ENCODE results near the gene TNFAIP8.

The TNFAIP8 gene

GRCh38 chr5:119329666-119330065 is 26.2 kb upstream of the TNFAIP8 start:
- peaks cover 1% of the 10 kb centered on the region for H3K79me2 ChIP-seq (ENCODE audit: control insufficient read depth, insufficient read depth, low read length, poor library complexity)
- H3K79me1 ChIP-seq (ENCODE audit: low read length), result peaks cover 5% of the 10 kb centered on the region
- no peak overlapping the region for H2BK5ac ChIP-seq (ENCODE audit: low read depth, low read length, poor library complexity)
- H3K27ac ChIP-seq (ENCODE audit: low read depth, low read length), result no peak overlapping the region
- no peak overlapping the region for H3K4me2 ChIP-seq (ENCODE audit: low read length)
- H2BK12ac ChIP-seq (ENCODE audit: low read length), result no peak overlapping the region
- H4K12ac ChIP-seq (ENCODE audit: low read depth, low read length), result no peak overlapping the region
- no peak overlapping the region for H3K23ac ChIP-seq (ENCODE audit: low read length)
- H3K9ac ChIP-seq (ENCODE audit: low read length), result no peak overlapping the region
- H2BK120ac ChIP-seq (ENCODE audit: insufficient read depth, low read length, poor library complexity), result no peak overlapping the region
- no peak overlapping the region for H3K14ac ChIP-seq (ENCODE audit: low read length)
- no peaks in the 10 kb centered on the region for H3K9me3 ChIP-seq (ENCODE audit: insufficient read depth, low read depth, low read length)
- H3K4ac ChIP-seq (ENCODE audit: low read depth, low read length), result no peak overlapping the region
- H3K4me3 ChIP-seq (ENCODE audit: low read depth, low read length), result no peak overlapping the region
- no CpG with 5 or more reads among the region's 6 CpGs for WGBS (ENCODE audit: extremely low coverage, insufficient coverage, insufficient read length)
- DNase-seq, result peak in 1 of 2 donors; percentile 33
- H4K91ac ChIP-seq (ENCODE audit: low read depth, low read length), result no peak overlapping the region
- peaks cover 15 to 18% of the 10 kb centered on the region in 2 experiments for H3K4me1 ChIP-seq (ENCODE audit: control insufficient read depth in 1 of 2, insufficient read depth in 2 of 2, low read length in 2 of 2)
- no peaks in the 10 kb centered on the region for H3K27me3 ChIP-seq (ENCODE audit: insufficient read depth, low read length)
- H3K18ac ChIP-seq (ENCODE audit: low read length), result no peak overlapping the region
- no peak overlapping the region for H2AK5ac ChIP-seq (ENCODE audit: low read length)
- H3K36me3 ChIP-seq (ENCODE audit: control insufficient read depth in 1 of 2, insufficient read depth in 2 of 2, low read length in 2 of 2), result no peaks in the 10 kb centered on the region
- H4K8ac ChIP-seq (ENCODE audit: low read depth, low read length), result no peak overlapping the region
- H2AFZ ChIP-seq (ENCODE audit: insufficient read depth, low read length, poor library complexity), result no peak overlapping the region

- no peak overlapping the region for H4K12ac ChIP-seq (ENCODE audit: low read depth, low read length)
- H3K79me1 ChIP-seq (ENCODE audit: low read length), result peaks cover 5% of the 10 kb centered on the region
- no peak overlapping the region for H2BK120ac ChIP-seq (ENCODE audit: insufficient read depth, low read length, poor library complexity)
- H3K4me3 ChIP-seq (ENCODE audit: low read depth, low read length), result no peak overlapping the region
- H4K8ac ChIP-seq (ENCODE audit: low read depth, low read length), result no peak overlapping the region
- H3K27me3 ChIP-seq (ENCODE audit: insufficient read depth, low read length), result no peaks in the 10 kb centered on the region
- no peaks in the 10 kb centered on the region for H3K9me3 ChIP-seq (ENCODE audit: insufficient read depth, low read depth, low read length)
- no peak overlapping the region for H3K14ac ChIP-seq (ENCODE audit: low read length)
- H3K9ac ChIP-seq (ENCODE audit: low read length), result no peak overlapping the region
- WGBS (ENCODE audit: extremely low coverage, insufficient coverage, insufficient read length), result no CpG with 5 or more reads among the region's 9 CpGs
- H4K91ac ChIP-seq (ENCODE audit: low read depth, low read length), result no peak overlapping the region
- no peak overlapping the region for H3K4ac ChIP-seq (ENCODE audit: low read depth, low read length)
- H2BK12ac ChIP-seq (ENCODE audit: low read length), result no peak overlapping the region
- DNase-seq, result peak; percentile 40 to 47
- H3K79me2 ChIP-seq (ENCODE audit: control insufficient read depth, insufficient read depth, low read length, poor library complexity), result peaks cover 1% of the 10 kb centered on the region
- H3K36me3 ChIP-seq (ENCODE audit: control insufficient read depth in 1 of 2, insufficient read depth in 2 of 2, low read length in 2 of 2), result no peaks in the 10 kb centered on the region
- H3K18ac ChIP-seq (ENCODE audit: low read length), result no peak overlapping the region
- H3K23ac ChIP-seq (ENCODE audit: low read length), result peak overlapping the region; percentile 41
- H3K4me2 ChIP-seq (ENCODE audit: low read length), result no peak overlapping the region
- H2BK5ac ChIP-seq (ENCODE audit: low read depth, low read length, poor library complexity), result no peak overlapping the region
- no peak overlapping the region for H2AK5ac ChIP-seq (ENCODE audit: low read length)
- H2AFZ ChIP-seq (ENCODE audit: insufficient read depth, low read length, poor library complexity), result no peak overlapping the region
- H3K4me1 ChIP-seq (ENCODE audit: control insufficient read depth in 1 of 2, insufficient read depth in 2 of 2, low read length in 2 of 2), result peaks cover 17 to 21% of the 10 kb centered on the region in 2 experiments
- no peak overlapping the region for H3K27ac ChIP-seq (ENCODE audit: low read depth, low read length)
Measured at GRCh38 chr5:119330367-119331183, 25.2 kb upstream of the TNFAIP8 start.

- no peak for DNase-seq
- Histone ChIP-seq H4K91ac (ENCODE audit: low read depth, low read length) (no peak overlapping the region), H2BK120ac (ENCODE audit: insufficient read depth, low read length, poor library complexity) (peak overlapping the region; percentile 5), H2AK5ac (ENCODE audit: low read length) (no peak overlapping the region), H3K27me3 (ENCODE audit: insufficient read depth, low read length) (no peaks in the 10 kb centered on the region), H2BK5ac (ENCODE audit: low read depth, low read length, poor library complexity) (peak overlapping the region; percentile 6), H3K4ac (ENCODE audit: low read depth, low read length) (no peak overlapping the region), H3K4me3 (ENCODE audit: low read depth, low read length) (no peak overlapping the region), H2BK12ac (ENCODE audit: low read length) (peak overlapping the region; percentile 40), H3K9me3 (ENCODE audit: insufficient read depth, low read depth, low read length) (no peaks in the 10 kb centered on the region), H3K4me1 (ENCODE audit: control insufficient read depth in 1 of 2, insufficient read depth in 2 of 2, low read length in 2 of 2) (peaks cover 14 to 20% of the 10 kb centered on the region in 2 experiments), H4K8ac (ENCODE audit: low read depth, low read length) (peak overlapping the region; percentile 34), H3K36me3 (ENCODE audit: control insufficient read depth in 1 of 2, insufficient read depth in 2 of 2, low read length in 2 of 2) (no peaks in the 10 kb centered on the region), H3K23ac (ENCODE audit: low read length) (no peak overlapping the region), H3K14ac (ENCODE audit: low read length) (no peak overlapping the region), H3K4me2 (ENCODE audit: low read length) (no peak overlapping the region), H3K27ac (ENCODE audit: low read depth, low read length) (no peak overlapping the region), H3K9ac (ENCODE audit: low read length) (no peak overlapping the region), H3K79me1 (ENCODE audit: low read length) (peaks cover 5% of the 10 kb centered on the region), H3K18ac (ENCODE audit: low read length) (peak overlapping the region; percentile 52), H4K12ac (ENCODE audit: low read depth, low read length) (no peak overlapping the region), H2AFZ (ENCODE audit: insufficient read depth, low read length, poor library complexity) (no peak overlapping the region), H3K79me2 (ENCODE audit: control insufficient read depth, insufficient read depth, low read length, poor library complexity) (peaks cover 1% of the 10 kb centered on the region)
- WGBS (ENCODE audit: extremely low coverage, insufficient coverage, insufficient read length), result no CpG with 5 or more reads among the region's 3 CpGs
Measured at GRCh38 chr5:119331566-119332095, 24.2 kb upstream of the TNFAIP8 start.

GRCh38 chr5:119332208-119332607 is 23.6 kb upstream of the TNFAIP8 start:
- H3K9me3 ChIP-seq (ENCODE audit: insufficient read depth, low read depth, low read length), result no peaks in the 10 kb centered on the region

More at GRCh38 chr5:119332208-119332607, 23.6 kb upstream of the TNFAIP8 start:
- WGBS (ENCODE audit: extremely low coverage, insufficient coverage, insufficient read length), result no CpG with 5 or more reads among the region's 4 CpGs
- no peak overlapping the region for H3K23ac ChIP-seq (ENCODE audit: low read length)
- no peak overlapping the region for H3K4ac ChIP-seq (ENCODE audit: low read depth, low read length)
- H4K12ac ChIP-seq (ENCODE audit: low read depth, low read length), result no peak overlapping the region
- no peak overlapping the region for H3K27ac ChIP-seq (ENCODE audit: low read depth, low read length)
- H2AFZ ChIP-seq (ENCODE audit: insufficient read depth, low read length, poor library complexity), result no peak overlapping the region
- no peak overlapping the region for H3K4me2 ChIP-seq (ENCODE audit: low read length)
- no peak overlapping the region for H3K9ac ChIP-seq (ENCODE audit: low read length)
- H3K14ac ChIP-seq (ENCODE audit: low read length), result no peak overlapping the region
- no peak for DNase-seq
- peaks cover 14 to 20% of the 10 kb centered on the region in 2 experiments for H3K4me1 ChIP-seq (ENCODE audit: control insufficient read depth in 1 of 2, insufficient read depth in 2 of 2, low read length in 2 of 2)
- H3K79me2 ChIP-seq (ENCODE audit: control insufficient read depth, insufficient read depth, low read length, poor library complexity), result peaks cover 1% of the 10 kb centered on the region
- H2BK5ac ChIP-seq (ENCODE audit: low read depth, low read length, poor library complexity), result no peak overlapping the region
- no peak overlapping the region for H4K8ac ChIP-seq (ENCODE audit: low read depth, low read length)
- H3K18ac ChIP-seq (ENCODE audit: low read length), result no peak overlapping the region
- no peak overlapping the region for H3K4me3 ChIP-seq (ENCODE audit: low read depth, low read length)
- no peak overlapping the region for H2BK12ac ChIP-seq (ENCODE audit: low read length)
- H3K27me3 ChIP-seq (ENCODE audit: insufficient read depth, low read length), result no peaks in the 10 kb centered on the region
- no peak overlapping the region for H2AK5ac ChIP-seq (ENCODE audit: low read length)
- no peaks in the 10 kb centered on the region for H3K36me3 ChIP-seq (ENCODE audit: control insufficient read depth in 1 of 2, insufficient read depth in 2 of 2, low read length in 2 of 2)
- H3K79me1 ChIP-seq (ENCODE audit: low read length), result peaks cover 5% of the 10 kb centered on the region
- no peak overlapping the region for H4K91ac ChIP-seq (ENCODE audit: low read depth, low read length)
- H2BK120ac ChIP-seq (ENCODE audit: insufficient read depth, low read length, poor library complexity), result no peak overlapping the region
